Heart right ventricle (tissue), 16 donors: ENCODE measurements around the gene PPP1R18. TPM values are rescaled to one million over a fixed set of nuclear protein-coding genes. Genes with fewer than 3 reads are reported as not detected.

Source experiments
- ATAC-seq, 8 donors: fragments of 200-7000 bp; cut with Tn5 transposase; one replicate each; pipeline ENCODE4 v1.9.1; 2020; ENCODE audit warnings: mild to moderate bottlenecking in 8 of 8, moderate library complexity in 8 of 8, moderate number of reproducible peaks in 1 of 8
- DNase-seq, 2 donors: peaks; one replicate each; pipeline ENCODE4 v3.0.0-alpha.2; 2020
- H3K27ac ChIP-seq, 10 donors: fragments of 200-600 bp; sonication (generic) in 2 of 10; one replicate each; pipeline versions ENCODE4 v1.5.0 to v1.8.0; 2020 to 2022; ENCODE audit warnings: mild to moderate bottlenecking in 3 of 10
- H3K27me3 ChIP-seq, 7 donors: fragments of 200-600 bp; one replicate each; pipeline ENCODE4 v1.8.0; 2021 to 2022; ENCODE audit warnings: mild to moderate bottlenecking in 2 of 7
- H3K36me3 ChIP-seq, 9 donors: fragments of 200-600 bp; sonication (generic) in 1 of 9; one replicate each; pipeline versions ENCODE4 v1.5.0 to v1.8.0; 2020 to 2022; ENCODE audit warnings: mild to moderate bottlenecking in 2 of 9
- H3K4me1 ChIP-seq, 9 donors: fragments of 200-600 bp; sonication (generic) in 1 of 9; one replicate each; pipeline versions ENCODE4 v1.5.0 to v1.8.0; 2020 to 2022; ENCODE audit warnings: mild to moderate bottlenecking in 4 of 9
- H3K4me3 ChIP-seq, 10 donors: fragments of 200-600 bp; sonication (generic) in 2 of 10; one replicate each; pipeline versions ENCODE4 v1.5.0 to v1.8.0; 2020 to 2022; ENCODE audit warnings: mild to moderate bottlenecking in 7 of 10, moderate library complexity in 2 of 10
- H3K9me3 ChIP-seq, 11 donors: fragments of 200-600 bp in 10 of 11; sonication (generic) in 2 of 11; one replicate each; pipeline versions ENCODE4 v1.5.0 to v1.8.0; 2013 to 2022; ENCODE audit warnings: mild to moderate bottlenecking in 2 of 11, control low read depth in 1 of 11, moderate library complexity in 1 of 11
- WGBS, 2 donors: extraction: QIAGEN DNeasy Blood & Tissue Kit; methylation state at CpG; one replicate each; pipeline ENCODE4 v1.1.7; 2013; ENCODE audit warnings: inconsistent platforms in 1 of 2; 5-methylcytosine and 5-hydroxymethylcytosine counted together
- intact Hi-C, 10 donors: fragments of 100-400 bp; cut with DNase I; formaldehyde crosslinking; loops; one replicate each; pipeline versions ENCODE4 v1.11.1 to v1.14.2; 2022
- polyA plus RNA-seq, 2 donors: library from polyadenylated mRNA; stranded (reverse); fragments of 200-250 nt; gene quantifications; one replicate each; pipeline ENCODE4 v1.2.3, GENCODE V29; 2013
- total RNA-seq, 10 donors: library from RNA; stranded (reverse); fragmentation: NEBNext Ultra II Directional in 3 of 10; extraction: Animal tissue kit (Norgen Biotek cat#: 25700) in 3 of 10; gene quantifications; one replicate each; pipeline versions ENCODE4 v1.2.1 to v1.2.4, GENCODE V29; 2021 to 2023
- TF ChIP-seq, protein P1 (sequence below), 9 donors: fragments of 200-600 bp; sonication (generic) in 2 of 9; IDR thresholded peaks; one replicate each; pipeline versions ENCODE4 v1.5.0 to v1.8.0; 2021 to 2022; ENCODE audit warnings: antibody characterized with exemption in 9 of 9, mild to moderate bottlenecking in 5 of 9, moderate library complexity in 1 of 9
- donor health status: Arrhythmogenic right ventricular cardiomyopathy.
- donor health status: ischemic (EF 13 %, LVEDD 7.1; RV severe dilation, severe dysfunction).
- donor health status: healthy with polysubstance abuse.
- donor health status: DM: no; HTN: yes; CAD: no.
- donor health status: DM: no; HTN: no; CAD: no.
- donor health status: ischemic (EF 25% LVEDD 6.9; RV normal size, moderate dysfunction).
- donor health status: ischemic (EF 25% LVEDD 5.7; RV mildly dilated, moderate dysfunction).
- donor health status: healthy.
- donor health status: DM: yes; HTN: yes; CAD: no.
- donor health status: Ischemic cardiomyopathy.
- donor health status: ischemic (EF 35%, LVEDD 5.7; RV mildly dilated, moderate dysfunction).
- donor health status: nonischemic (EF 11% LVEDD 7.7; RV severe dilation, severe dysfunction).
- donor health status: DM: yes; HTN: yes; CAD: no.
- donor health status: PGD.
- donor health status: ischemic (EF 29% LVEDD 5.4; RV normal size, mild dysfunction).
- donor health status: nonischemic (EF 23%, LVEDD 6.1; RV moderate dilation, normal function).

The PPP1R18 gene
- total and polyA plus RNA-seq, 12 donors = 8.2 to 47.7 (median 17.2) TPM

DNA sequence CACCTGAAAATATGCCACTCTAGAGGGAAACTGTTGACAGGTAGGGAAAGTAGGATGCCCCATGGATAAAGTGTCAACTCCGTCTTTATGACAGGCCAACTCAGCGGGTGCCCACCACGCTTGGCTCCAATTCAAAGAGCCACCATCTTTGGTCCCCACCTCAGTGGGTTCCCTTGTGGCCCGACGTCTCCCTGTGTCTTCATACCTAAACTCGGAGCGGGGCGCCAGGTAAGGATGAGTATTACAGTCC, 30.4 kb upstream of the PPP1R18 start:
- Histone ChIP-seq H3K36me3 (peaks cover 0 to 39% (median 27%) of the 10 kb centered on the region in 9 donors), H3K27me3 (no peaks in the 10 kb centered on the region), H3K9me3 (no peaks in the 10 kb centered on the region), H3K27ac (peak overlapping the region; percentile 65 to 99 (median 94)), H3K4me3 (peak overlapping the region; percentile 57 to 92 (median 69)), H3K4me1 (peaks cover 4 to 34% (median 31%) of the 10 kb centered on the region in 9 donors)
- TF ChIP-seq, protein P1, sequence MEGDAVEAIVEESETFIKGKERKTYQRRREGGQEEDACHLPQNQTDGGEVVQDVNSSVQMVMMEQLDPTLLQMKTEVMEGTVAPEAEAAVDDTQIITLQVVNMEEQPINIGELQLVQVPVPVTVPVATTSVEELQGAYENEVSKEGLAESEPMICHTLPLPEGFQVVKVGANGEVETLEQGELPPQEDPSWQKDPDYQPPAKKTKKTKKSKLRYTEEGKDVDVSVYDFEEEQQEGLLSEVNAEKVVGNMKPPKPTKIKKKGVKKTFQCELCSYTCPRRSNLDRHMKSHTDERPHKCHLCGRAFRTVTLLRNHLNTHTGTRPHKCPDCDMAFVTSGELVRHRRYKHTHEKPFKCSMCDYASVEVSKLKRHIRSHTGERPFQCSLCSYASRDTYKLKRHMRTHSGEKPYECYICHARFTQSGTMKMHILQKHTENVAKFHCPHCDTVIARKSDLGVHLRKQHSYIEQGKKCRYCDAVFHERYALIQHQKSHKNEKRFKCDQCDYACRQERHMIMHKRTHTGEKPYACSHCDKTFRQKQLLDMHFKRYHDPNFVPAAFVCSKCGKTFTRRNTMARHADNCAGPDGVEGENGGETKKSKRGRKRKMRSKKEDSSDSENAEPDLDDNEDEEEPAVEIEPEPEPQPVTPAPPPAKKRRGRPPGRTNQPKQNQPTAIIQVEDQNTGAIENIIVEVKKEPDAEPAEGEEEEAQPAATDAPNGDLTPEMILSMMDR (IDR thresholded peaks at IDR 0.05) = no peak
- WGBS, 2 donors = 2% methylated on average over 8 of the region's 8 CpGs
- ATAC-seq (no peak), DNase-seq (no peak)
- intact Hi-C loops = loop anchor here in 3 of 10 donors (1.0 to 2.0 kb wide), 4 partner anchors 26 to 30 kb away; partner anchors contain the start of gene NRM (in 2 of the 3)

DNA sequence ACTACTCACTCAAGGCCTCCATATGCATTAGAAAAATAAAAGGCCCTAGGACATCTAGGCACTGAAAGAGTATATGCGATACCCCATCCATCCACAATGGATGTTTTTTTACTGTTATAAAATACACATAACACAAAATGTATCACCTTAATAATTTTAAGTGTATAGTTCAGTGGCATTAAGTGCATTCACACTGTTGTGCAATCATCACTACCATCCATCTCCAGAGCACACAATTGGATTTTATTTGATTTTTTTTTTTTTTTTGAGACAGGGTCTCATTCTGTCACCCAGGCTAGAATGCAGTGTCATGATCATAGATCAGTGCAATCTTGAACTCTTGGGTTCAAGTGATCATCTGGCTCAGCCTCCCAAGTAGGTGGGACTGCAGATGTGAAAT, 27.8 kb upstream of the PPP1R18 start:
- 96 to 100% methylated on average over 1 of the region's 1 CpG for WGBS, 2 donors
- Histone ChIP-seq H3K4me1 (peaks cover 2 to 27% (median 24%) of the 10 kb centered on the region in 9 donors), H3K27me3 (no peaks in the 10 kb centered on the region), H3K9me3 (no peaks in the 10 kb centered on the region), H3K4me3 (no peak overlapping the region), H3K27ac (no peak overlapping the region), H3K36me3 (peaks cover 0 to 63% (median 44%) of the 10 kb centered on the region in 9 donors)
- intact Hi-C loops = loop anchor here in 1 of 10 donors (2.0 kb wide), 1 partner anchor 23 kb away; the partner anchor contains the start of gene NRM
- TF ChIP-seq, protein P1 (IDR thresholded peaks at IDR 0.05) = no peak
- DNase-seq (no peak), ATAC-seq (no peak)

DNA sequence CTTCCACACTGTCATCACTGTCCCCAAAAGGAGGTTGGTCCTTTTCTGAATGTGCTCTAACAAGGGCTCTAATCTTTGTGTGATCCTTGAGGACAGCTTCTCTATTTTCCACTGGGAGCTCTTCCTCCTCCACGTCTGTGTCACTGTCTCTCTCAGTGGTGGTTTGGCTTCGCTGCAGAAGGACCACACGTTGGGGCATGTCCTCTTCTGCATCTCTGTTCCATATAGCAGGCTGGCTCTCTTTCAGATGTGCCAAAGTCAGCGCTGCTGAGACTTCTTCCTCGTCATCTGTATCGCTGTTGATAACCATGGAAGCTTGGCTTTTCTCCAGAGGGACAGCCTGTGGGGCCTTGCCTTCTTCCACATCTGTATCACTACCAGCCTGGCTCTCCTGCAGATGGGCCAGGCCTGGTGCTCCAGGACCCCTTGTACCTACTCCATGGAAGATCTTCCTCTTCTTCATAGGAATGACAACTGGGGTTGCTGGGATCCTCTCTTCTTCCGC, 26.0 kb upstream of the PPP1R18 start:
- Histone ChIP-seq H3K27me3 (no peaks in the 10 kb centered on the region), H3K36me3 (peaks cover 0 to 80% (median 54%) of the 10 kb centered on the region in 9 donors), H3K27ac (no peak overlapping the region), H3K9me3 (no peaks in the 10 kb centered on the region), H3K4me3 (no peak overlapping the region), H3K4me1 (peaks cover 0 to 11% (median 9%) of the 10 kb centered on the region in 9 donors)
- DNase-seq = no peak
- ATAC-seq = no peak
- intact Hi-C loops = no loop called here
- TF ChIP-seq, protein P1 (IDR thresholded peaks at IDR 0.05) = no peak
- WGBS, 2 donors = 60 to 75% methylated on average over 7 of the region's 7 CpGs

DNA sequence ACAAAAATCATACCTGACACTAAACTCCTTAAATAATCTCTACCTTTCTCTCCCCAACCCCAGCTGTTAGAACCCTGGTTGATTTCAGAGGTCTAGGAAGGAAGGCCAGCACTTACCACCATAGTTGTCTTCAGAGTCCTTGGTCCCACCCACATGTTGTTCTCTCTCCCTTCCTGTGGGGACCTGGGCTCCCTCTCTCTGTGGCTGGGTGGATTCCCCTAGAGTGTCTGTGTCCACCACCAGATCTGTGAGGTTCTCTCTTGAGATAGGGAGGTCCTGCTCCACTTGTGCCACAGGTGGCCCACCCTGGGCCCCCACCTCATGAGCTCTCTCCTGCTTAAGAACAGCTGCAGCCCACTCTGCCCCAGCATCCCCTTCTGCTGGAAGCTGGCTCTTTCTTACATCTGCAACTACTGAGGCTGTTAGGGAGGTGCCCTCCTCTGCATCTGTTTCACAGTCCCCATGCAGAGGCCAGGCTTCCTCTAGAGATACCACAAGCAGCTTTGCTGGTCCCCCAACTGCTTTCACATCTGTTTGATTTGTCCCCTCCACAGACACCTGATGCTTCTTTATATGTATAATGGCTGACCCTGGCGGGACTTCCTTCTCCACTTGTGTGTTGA, 25.4 kb upstream of the PPP1R18 start:
- DNase-seq (no peak), ATAC-seq (no peak)
- TF ChIP-seq, protein P1 (IDR thresholded peaks at IDR 0.05) = no peak
- H3K27ac ChIP-seq = no peak overlapping the region
- H3K4me1 ChIP-seq = peaks cover 0 to 11% (median 8%) of the 10 kb centered on the region in 9 donors
- no peaks in the 10 kb centered on the region for H3K9me3 ChIP-seq
- H3K27me3 ChIP-seq = no peaks in the 10 kb centered on the region
- intact Hi-C loops = no loop called here
- no peak overlapping the region for H3K4me3 ChIP-seq
- H3K36me3 ChIP-seq = peaks cover 0 to 86% (median 56%) of the 10 kb centered on the region in 9 donors
- WGBS, 2 donors = 92 to 96% methylated on average over 1 of the region's 1 CpG
